Activated CD4-positive, alpha-beta T cell treated with anti-CD3 and anti-CD28 coated beads for 48 hours (primary cell): ENCODE measurements around the gene USP44.
"Not testable (repeated sequence)": the region's sequence is repeated elsewhere in the genome, so short reads cannot be mapped to it uniquely, and the experiment has no call there.

Experiments used
- DNase-seq: peaks from one replicate; pipeline ENCODE4 v3.0.0-alpha.2; 2020

Gene USP44

GRCh38 chr12:95551305-95551704 lies at the start of gene USP44:
TSS of gene USP44 (minus strand) at chr12:95551476. CDS start at chr12:95534256, 17,220 bp downstream.
- DNase-seq: peak; percentile 24

GRCh38 chr12:95600567-95600966 lies 49.3 kb upstream of the USP44 start:
- no peak for DNase-seq

GRCh38 chr12:95599880-95600279 lies 48.6 kb upstream of the USP44 start:
- DNase-seq: no peak

DNA sequence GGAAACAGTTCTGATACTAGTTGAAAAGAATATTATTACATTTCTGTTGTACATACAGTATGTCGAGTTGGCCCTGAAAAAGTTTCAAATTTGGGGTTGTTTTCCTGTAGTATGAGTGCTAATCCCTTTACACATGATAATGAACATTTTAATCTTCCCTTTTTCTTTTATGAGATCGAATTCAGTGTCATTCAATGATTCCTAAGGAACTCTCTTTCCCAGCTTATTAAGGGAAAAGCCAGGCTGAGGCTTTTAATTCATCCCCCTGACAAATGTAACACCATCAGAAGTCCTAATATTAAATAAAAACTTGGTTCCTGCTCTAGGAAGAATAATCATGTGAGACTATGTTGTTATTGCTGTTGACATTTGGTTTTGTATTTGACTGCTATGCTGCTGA lies 42.9 kb upstream of the USP44 start:
- no peak for DNase-seq

GRCh38 chr12:95593266-95593871 lies 42.1 kb upstream of the USP44 start:
- DNase-seq: no peak

- no peak for DNase-seq
Measured at GRCh38 chr12:95591731-95592130, 40.5 kb upstream of the USP44 start.

GRCh38 chr12:95590775-95591174 lies 39.5 kb upstream of the USP44 start:
- no peak for DNase-seq

- DNase-seq: no peak
Measured at GRCh38 chr12:95583933-95584332, 32.7 kb upstream of the USP44 start.

DNA sequence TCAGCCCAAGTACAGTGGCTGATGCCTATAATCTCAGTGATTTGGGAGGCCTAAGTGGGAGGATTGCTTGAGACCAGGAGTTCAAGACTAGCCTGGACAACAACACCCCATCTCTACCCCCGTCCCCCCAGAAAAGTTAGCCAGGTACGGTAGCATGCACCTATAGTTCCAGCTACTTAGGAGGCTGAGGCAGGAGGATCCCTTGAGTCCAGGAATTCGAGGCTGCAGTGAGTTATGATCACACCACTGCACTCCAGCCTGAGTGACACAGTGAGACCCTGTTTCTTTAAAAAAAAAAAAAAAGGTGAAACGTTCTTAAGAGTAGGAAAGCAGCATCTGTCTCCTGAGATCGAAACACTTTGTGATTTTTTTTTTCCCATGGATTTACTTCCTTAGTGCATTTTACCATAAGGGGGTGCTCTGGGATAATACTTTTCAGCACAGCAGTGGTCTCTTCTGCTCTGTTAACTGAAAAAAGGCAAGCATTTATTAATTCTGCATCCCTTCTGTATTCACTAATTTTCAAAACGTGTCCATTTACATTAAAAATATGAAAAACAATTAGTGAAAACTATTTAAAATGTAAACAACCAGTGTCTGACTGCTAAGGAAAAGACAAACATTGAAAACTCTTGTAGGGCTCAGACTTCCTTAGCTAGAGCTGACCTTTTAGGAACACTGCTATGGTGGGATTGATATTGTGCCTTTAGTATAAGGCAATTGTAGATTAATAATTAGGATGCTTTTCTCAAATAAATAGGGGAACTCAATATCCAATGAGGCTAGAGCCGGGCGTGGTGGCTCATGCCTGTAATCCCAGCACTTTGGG lies 31.2 kb upstream of the USP44 start:
- no peak for DNase-seq

- DNase-seq: no peak
Measured at GRCh38 chr12:95577820-95578219, 26.5 kb upstream of the USP44 start.

GRCh38 chr12:95574799-95575452 lies 23.6 kb upstream of the USP44 start:
- DNase-seq: no peak

- DNase-seq: no peak
Measured at GRCh38 chr12:95573951-95574576, 22.8 kb upstream of the USP44 start.

DNA sequence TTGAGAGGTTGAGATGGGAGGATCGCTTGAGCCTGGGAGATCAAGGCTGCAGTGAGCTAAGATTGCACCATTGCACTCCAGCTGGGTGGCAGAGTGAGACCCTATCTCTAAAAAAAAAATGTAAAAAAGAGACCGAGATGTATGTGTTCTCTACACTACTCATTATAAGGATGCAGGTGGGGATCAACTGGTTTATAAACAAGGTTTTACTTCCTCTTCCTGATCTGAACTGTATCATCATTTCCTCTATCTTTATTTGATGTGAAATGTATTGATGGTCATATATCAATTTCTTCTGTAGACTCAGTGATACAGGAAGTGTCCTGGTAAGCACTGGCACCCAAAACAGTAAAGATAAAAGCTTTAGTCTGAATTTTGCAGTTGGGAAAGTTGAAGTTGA lies 20.1 kb upstream of the USP44 start:
- no peak for DNase-seq

- DNase-seq: not testable (repeated sequence)
Measured at GRCh38 chr12:95568045-95568444, 16.8 kb upstream of the USP44 start.

GRCh38 chr12:95557625-95558024 lies 6.3 kb upstream of the USP44 start:
- DNase-seq: no peak

GRCh38 chr12:95554532-95555071 lies 3.3 kb upstream of the USP44 start:
- no peak for DNase-seq

DNA sequence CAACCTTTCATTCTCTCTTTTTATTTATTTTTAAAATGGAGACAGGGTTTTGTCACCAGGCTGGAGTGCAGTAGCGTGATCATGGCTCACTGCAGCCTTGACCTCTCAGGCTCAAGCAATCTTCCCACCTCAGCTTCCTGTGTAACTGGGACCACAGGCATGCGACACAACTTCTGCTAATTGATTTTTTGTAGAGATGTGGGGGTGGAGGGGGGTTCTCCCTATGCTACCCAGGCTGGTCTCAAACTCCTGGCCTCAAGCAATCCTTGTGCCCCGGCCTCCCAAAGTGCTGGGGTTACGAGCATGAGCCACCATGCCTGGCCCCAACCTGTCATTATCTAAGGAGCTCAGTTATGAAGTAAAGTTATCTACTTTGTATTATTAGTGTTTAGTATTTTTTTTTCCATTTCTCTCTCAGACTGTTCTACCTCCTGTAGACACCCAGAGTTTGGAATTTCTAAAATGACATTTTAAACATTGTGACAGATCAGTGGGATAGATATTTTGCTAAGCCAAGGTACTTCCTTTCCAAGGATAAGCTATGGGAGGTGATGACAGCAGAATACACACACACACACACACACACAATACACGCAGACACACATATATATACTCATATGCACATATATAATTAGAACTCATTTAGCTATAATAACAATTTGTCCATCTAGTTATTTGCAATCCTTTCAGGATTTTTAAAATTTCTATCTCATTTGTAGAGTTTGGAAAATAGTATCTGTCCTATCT lies 2.1 kb upstream of the USP44 start:
- peak; percentile 11 for DNase-seq

- no peak for DNase-seq
Measured at GRCh38 chr12:95551913-95552516, 739 bp upstream of the USP44 start.

- no peak for DNase-seq
Measured at GRCh38 chr12:95549392-95550084, 1.7 kb downstream of the USP44 start.

DNA sequence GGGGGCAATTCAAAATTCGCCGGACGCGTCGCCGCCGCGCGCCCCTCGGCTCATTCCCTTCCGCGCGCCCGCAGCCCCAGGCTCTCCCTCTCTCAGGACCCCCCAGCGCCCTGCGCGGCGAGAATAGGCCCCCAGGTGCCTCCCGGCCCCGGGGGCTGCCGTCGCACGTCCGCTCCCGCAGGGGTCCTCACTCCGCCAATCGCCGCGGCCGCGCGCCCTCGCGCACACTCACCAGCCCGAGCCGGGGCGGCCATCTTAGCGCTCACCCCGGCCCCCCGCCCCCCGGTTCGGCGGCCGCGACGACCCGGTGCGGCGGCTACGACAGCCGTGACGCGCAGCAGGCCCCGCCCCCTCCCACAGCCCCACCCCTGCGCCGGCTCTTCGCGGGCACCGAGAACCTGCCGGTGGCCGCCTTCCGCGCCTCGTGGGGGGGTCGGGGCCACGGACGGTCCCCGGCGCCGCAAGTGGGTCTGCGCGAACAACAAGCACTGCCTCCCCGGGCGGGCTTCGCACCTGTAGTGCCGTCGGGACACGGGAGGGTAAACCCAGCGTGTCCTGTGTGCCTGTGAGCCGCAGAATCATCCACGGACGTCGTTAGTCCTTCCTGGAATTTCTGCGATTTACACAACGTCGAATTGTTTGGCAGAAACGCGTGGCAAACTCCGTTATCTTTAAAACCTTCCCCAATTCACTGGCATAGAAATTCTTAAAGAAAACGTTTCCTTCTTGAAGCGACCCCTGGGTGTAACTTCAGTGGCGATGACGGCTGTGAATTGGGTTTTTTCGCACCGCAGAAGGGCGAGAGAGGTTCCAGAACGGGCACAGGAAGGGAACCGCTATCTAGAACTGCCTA lies 2.5 kb downstream of the USP44 start:
- DNase-seq: peak; percentile 70
